ENCODE results near the gene GBA3. TPM values are rescaled to one million over a fixed set of nuclear protein-coding genes. Genes with fewer than 3 reads are reported as not detected.

GBA3 gene
- polyA plus RNA-seq, 1 experiment = not detected

- no peak for TF ChIP-seq CTCF (IDR thresholded peaks at IDR 0.05; ENCODE audit: low read depth, low read length)
- ChIA-PET CTCF (no interaction called here), POLR2A (no interaction called here)
- Histone ChIP-seq H3K9me3 (ENCODE audit: control insufficient read depth, insufficient read depth, low read length) (no peaks in the 10 kb centered on the region), H3K27ac (ENCODE audit: low read depth, low read length) (no peak overlapping the region), H3K4me3 (ENCODE audit: low read depth, low read length) (no peak overlapping the region), H3K27me3 (ENCODE audit: control insufficient read depth, insufficient read depth, low read length) (no peaks in the 10 kb centered on the region)
- no peak for DNase-seq (ENCODE audit: low read depth, low spot score)
These were observed 131.4 kb downstream of the GBA3 start for GRCh38 chr4:22824091-22824490.

- TF ChIP-seq CTCF (IDR thresholded peaks at IDR 0.05; ENCODE audit: low read depth, low read length) = no peak
- POLR2A ChIA-PET = no interaction called here
- no peaks in the 10 kb centered on the region; the same call in 1 of the 2 replicates for H3K9me3 ChIP-seq (ENCODE audit: control insufficient read depth, insufficient read depth, low read length)
- no peak overlapping the region for H3K27ac ChIP-seq (ENCODE audit: low read depth, low read length)
- no peak overlapping the region for H3K4me3 ChIP-seq (ENCODE audit: low read depth, low read length)
- H3K27me3 ChIP-seq (ENCODE audit: control insufficient read depth, insufficient read depth, low read length) = no peaks in the 10 kb centered on the region
- CTCF ChIA-PET = no interaction called here
- DNase-seq (ENCODE audit: low read depth, low spot score) = no peak
These were observed 149.8 kb downstream of the GBA3 start for GRCh38 chr4:22842360-22843018.

GRCh38 chr4:22848332-22848731 is 155.6 kb downstream of the GBA3 start:
- DNase-seq (ENCODE audit: low read depth, low spot score) = no peak
- Histone ChIP-seq H3K27me3 (ENCODE audit: control insufficient read depth, insufficient read depth, low read length) (no peaks in the 10 kb centered on the region), H3K4me3 (ENCODE audit: low read depth, low read length) (no peak overlapping the region), H3K27ac (ENCODE audit: low read depth, low read length) (no peak overlapping the region), H3K9me3 (ENCODE audit: control insufficient read depth, insufficient read depth, low read length) (no peaks in the 10 kb centered on the region)
- ChIA-PET POLR2A (no interaction called here), CTCF (no interaction called here)
- TF ChIP-seq CTCF (IDR thresholded peaks at IDR 0.05; ENCODE audit: low read depth, low read length) = no peak

- no peak overlapping the region for H3K27ac ChIP-seq (ENCODE audit: low read depth, low read length)
- ChIA-PET POLR2A (no interaction called here), CTCF (interaction anchor here (0.7 kb wide), 1 partner anchor 798 kb away, joined by 3 read pairs; no protein-coding TSS in a partner anchor)
- TF ChIP-seq CTCF (IDR thresholded peaks at IDR 0.05; ENCODE audit: low read depth, low read length) = no peak
- H3K4me3 ChIP-seq (ENCODE audit: low read depth, low read length) = no peak overlapping the region
- no peak for DNase-seq (ENCODE audit: low read depth, low spot score)
- H3K9me3 ChIP-seq (ENCODE audit: control insufficient read depth, insufficient read depth, low read length) = no peaks in the 10 kb centered on the region
- H3K27me3 ChIP-seq (ENCODE audit: control insufficient read depth, insufficient read depth, low read length) = no peaks in the 10 kb centered on the region
These were observed 157.3 kb downstream of the GBA3 start for GRCh38 chr4:22850055-22850454.

GRCh38 chr4:22850630-22851029 is 157.9 kb downstream of the GBA3 start:
- Histone ChIP-seq H3K27me3 (ENCODE audit: control insufficient read depth, insufficient read depth, low read length) (no peaks in the 10 kb centered on the region), H3K4me3 (ENCODE audit: low read depth, low read length) (no peak overlapping the region), H3K27ac (ENCODE audit: low read depth, low read length) (no peak overlapping the region), H3K9me3 (ENCODE audit: control insufficient read depth, insufficient read depth, low read length) (peaks cover 3% of the 10 kb centered on the region; the same call in 1 of the 2 replicates)
- CTCF ChIA-PET = interaction anchor here (0.7 kb wide), 1 partner anchor 799 kb away, joined by 3 read pairs; no protein-coding TSS in a partner anchor
- POLR2A ChIA-PET = no interaction called here
- TF ChIP-seq CTCF (IDR thresholded peaks at IDR 0.05; ENCODE audit: low read depth, low read length) = no peak
- DNase-seq (ENCODE audit: low read depth, low spot score) = no peak
